ENCODE data around the gene FTSJ1.
"Not testable (repeated sequence)": the region's sequence is repeated elsewhere in the genome, so short reads cannot be mapped to it uniquely, and the experiment has no call there.

The FTSJ1 gene, protein sequence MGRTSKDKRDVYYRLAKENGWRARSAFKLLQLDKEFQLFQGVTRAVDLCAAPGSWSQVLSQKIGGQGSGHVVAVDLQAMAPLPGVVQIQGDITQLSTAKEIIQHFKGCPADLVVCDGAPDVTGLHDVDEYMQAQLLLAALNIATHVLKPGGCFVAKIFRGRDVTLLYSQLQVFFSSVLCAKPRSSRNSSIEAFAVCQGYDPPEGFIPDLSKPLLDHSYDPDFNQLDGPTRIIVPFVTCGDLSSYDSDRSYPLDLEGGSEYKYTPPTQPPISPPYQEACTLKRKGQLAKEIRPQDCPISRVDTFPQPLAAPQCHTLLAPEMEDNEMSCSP

DNA sequence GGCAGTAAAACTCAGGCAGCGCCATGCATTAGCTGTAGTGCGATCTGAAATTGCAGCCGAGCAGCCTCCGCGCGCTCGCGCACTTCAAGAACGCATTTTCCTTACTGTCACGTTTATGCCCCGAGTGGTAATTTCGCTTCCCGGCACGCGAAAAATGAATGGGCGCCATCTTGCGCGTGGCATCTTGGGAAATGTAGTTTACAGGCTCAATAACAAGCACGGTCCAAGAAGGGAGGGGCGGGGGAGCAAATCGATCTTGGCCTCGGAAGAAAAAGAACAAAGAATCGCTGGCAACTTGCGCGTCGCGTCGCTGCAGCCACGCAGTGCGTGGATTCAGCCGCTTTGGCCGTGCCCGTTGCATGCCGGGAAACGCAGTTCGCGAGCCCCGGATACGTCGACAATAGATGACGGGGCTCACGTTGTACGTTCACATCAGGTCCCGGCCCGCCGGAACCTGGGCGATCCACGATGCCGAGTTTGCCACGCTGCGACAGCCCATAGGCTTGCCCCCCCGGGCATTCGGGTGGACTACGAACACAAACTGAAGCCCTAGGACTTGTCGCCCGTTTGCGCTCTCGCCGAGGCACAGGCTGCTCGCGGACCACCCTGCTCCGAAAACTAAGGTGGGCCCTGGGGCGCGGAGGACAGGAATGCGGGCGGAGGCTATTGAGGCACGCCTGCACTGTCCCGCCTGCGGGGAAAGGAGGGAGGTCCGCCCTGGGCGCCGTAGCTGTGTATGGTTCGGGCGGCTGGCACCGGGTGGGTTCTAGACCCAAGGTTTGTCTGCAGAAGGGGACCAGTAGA, at the start of gene FTSJ1:
Gene FTSJ1 (plus strand): TSS at position 426 of the 804 bp plus-strand sequence. CDS start 1,849 bp downstream, outside the sequence.
- peak; percentile 25 to 94 (median 79) for DNase-seq

DNA sequence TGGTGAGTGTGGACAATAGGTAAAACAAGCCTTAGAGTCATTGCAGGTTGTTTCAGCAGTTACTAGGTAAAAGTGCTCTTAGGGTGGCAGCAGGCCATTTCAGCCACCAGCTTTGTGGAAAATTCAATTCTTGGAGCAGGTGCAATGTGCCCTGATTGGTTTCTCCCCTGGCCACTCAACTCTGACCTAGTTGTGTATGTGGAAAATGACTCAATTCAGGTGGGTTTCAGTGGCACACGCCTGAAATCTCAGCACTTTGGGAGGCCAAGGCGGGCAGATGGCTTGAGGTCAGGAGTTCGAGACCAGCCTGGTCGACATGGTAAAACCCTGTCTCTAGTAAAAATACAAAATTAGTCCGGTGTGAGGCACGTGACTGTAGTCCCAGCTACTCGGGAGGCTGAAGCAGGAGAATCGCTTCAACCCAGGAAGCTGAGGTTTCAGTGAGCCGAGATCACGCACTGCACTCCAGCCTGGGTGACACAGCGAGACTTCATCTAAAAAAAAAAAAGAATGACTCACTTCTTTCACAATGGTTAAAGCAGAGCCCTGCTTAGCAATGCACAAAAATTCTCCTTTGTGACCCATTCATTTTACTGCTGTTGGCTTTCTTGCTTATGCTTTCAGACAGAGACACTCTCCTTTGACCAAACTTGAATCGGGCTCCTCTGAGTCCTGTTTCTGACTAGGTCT, 48.8 kb upstream of the FTSJ1 start:
- DNase-seq: not testable (repeated sequence)

DNA sequence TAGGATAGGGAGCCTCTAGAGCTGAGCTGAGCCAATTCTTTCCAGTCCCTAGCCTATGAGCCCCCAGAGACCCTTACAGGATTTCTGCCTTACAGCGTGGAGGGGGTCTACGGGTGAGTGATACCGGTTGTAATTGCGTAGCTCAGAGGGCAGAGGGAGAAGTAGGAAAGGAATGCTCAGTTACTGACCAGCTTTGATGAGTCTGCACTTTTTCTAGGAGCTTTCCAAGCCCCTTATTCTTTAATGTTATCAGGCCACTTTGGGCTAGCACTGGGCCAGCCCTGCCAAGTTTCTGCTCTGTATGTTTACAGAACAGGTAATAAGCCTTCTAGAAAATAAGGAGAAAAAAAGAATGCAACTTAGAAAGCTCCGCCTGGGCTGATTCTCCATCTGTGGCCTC, 46.4 kb upstream of the FTSJ1 start:
- not testable (repeated sequence) for DNase-seq

DNA sequence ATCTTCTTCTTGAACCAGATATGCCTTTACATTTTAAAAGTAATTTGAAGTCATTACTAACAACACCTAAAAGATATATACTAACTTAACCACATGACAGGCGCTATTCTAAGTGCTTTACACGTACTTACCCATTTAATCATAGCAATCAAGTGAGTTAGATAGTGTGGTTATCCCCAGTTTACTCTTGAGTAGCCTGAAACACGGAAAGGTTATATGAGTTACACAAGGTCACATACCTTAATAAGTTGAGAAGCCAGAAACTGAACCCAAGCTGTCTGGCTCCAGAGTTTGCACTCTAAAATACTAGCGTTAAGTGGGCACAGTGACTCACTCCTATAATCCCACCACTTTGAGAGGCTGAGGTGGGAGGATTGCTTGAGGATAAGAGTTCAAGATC, 45.8 kb upstream of the FTSJ1 start:
- not testable (repeated sequence) for DNase-seq

DNA sequence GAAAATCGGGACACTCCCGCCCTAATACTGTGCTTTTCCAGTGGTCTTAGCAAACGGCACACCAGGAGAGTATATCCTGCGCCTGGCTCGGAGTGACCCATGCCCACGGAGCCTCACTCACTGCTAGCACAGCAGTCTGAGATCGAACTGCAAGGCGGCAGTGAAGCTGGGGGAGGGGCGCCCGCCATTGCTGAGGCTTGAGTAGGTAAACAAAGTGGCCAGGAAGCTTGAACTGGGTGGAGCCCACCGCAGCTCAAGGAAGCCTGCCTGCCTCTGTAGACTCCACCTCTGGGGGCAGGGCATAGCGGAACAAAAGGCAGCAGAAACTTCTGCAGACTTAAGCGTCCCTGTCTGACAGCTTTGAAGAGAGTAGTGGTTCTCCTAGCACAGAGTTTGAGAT, 42.3 kb upstream of the FTSJ1 start:
- DNase-seq: not testable (repeated sequence)

DNA sequence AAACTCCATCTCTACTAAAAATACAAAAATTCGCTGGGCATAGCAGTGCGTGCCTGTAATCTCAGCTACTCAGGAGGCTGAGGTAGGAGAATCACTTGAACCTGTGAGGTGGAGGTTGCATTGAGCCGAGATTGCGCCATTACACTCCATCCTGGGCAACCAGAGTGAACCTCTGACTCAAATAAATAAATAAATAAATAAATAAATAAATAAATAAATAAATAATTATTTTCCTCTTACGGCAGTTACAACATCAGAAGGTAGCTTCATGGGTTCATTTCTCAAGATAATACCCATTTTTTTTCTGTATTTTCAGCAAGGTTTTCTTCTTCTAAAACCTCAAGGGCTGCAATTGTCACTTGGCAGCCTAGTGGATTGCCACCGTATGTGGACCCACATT, 28.8 kb upstream of the FTSJ1 start:
- DNase-seq: not testable (repeated sequence)

DNA sequence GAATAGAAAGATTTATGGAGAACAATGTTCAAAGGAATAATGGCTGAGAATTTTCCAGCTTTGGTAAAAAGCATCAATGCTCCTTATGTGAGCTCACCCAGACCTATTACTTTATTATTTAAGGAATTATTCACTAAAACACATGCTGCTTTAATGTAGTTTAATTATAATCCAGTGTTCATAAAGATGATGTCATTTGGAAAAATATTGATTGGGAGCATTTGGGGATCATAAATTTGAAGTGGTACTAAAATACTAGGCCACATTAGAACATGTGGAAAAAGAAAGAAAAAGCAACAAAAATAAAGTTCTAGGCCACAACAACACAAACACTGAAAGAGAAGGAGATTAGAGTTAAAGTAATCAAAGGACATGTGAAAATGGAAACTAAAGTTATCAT, 25.9 kb upstream of the FTSJ1 start:
- DNase-seq: no peak

DNA sequence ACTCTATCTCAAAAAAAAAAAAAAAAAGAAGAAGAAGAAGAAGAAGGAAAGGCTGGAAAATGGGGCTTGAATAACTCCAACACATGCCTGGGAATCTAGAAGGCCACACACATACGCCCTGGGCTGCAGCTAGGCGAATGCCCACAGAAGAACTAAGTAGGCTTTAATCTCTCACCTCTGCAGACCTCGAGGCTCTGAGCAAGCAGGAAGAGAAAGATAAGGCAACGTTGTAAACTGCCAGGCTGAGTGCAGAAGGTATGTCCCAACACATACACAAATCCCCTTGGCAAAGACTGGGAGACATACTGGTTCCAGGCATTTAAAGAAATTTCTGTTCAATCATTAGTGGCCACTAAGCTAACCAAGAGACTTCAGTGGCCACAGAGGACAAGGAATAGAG, 24.3 kb upstream of the FTSJ1 start:
- DNase-seq: no peak

DNA sequence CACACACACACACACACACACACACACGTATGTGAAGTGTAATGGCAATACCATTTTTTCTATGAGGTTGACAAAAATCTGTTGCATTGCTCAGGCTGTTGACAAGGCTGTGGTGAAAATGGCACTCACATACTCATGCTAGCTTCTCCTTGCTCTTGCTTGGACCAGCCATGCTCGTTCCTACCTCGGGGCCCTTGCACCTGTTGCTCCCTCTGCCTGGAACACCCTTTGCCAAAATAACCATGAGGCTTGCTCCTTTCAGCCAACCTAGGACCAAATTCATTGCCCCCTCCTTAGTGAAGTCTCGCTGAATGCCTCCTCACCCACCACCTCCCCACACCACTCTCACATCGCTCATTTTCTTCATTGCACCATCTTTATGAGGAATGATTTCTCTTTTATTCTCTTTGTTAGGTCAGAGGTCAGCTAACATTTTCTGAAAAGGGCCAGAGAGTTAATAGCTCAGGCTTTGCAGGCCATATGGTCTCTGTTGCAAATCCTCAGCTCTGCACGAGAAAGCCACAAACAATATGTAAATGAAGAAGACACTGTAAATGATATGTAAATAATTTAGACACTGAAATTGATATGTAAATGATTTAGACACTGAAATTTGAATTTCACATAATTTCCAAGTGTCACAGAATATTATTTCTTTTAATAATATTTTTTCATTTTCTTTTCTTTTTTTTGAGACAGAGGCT, 19.2 kb upstream of the FTSJ1 start:
- no peak for DNase-seq

DNA sequence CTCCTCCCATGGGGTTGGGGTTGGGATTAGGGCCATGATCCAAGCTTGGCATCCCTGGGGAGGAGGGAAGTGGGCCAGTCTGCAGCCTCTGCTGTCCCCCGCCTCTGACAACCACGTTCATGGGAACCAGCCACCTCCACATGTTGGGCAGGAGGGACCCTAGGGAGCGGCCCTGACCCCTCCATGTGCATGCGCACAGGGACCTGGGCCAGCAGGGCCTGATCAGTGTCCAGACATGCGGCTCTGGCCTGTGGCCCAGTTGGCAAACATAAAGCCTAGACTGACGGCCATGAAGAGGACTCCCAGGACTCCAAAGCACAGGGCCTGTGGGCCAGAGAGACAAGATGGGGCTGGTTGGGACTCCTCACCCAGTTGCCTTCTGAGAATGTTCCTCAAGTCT, 17.3 kb upstream of the FTSJ1 start:
- DNase-seq: no peak

DNA sequence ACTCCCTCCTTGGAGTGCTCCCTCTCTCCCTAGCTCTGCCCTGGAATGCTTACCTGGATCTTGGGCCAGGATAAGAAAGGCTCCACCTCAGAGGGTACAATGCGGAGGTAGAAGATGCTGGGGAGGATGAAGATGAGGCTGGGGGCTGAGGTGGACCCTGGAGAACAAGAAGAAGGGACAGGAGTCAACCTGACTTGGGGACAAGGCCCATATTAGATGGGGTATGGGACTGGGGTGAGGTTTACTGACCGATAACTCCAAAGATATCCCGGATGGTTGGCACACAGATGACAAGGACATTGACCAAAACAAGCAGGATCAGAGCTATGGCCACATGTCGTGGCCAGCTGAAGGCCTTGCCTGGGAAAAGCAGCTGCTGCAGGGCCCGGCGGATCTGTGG, 16.5 kb upstream of the FTSJ1 start:
- no peak for DNase-seq

DNA sequence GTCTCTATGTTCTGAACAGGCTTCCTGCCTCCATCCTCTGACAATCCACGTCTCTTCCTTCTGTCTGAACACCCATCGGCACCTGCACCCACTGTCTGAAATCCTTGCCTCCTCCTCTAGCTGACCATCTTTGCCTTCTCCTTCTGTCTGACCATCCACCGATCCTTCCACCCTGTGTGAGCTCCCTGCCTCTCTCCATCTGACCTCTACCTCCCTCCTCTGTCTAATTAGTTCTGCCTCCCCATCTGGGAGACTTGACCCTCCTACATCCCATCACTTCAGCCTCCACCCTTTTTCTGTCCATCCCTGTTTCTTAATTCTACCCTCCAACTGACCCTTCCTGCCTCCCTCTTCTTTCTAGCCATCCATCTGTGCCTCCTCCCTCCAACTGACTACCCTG, 16.0 kb upstream of the FTSJ1 start:
- no peak for DNase-seq

DNA sequence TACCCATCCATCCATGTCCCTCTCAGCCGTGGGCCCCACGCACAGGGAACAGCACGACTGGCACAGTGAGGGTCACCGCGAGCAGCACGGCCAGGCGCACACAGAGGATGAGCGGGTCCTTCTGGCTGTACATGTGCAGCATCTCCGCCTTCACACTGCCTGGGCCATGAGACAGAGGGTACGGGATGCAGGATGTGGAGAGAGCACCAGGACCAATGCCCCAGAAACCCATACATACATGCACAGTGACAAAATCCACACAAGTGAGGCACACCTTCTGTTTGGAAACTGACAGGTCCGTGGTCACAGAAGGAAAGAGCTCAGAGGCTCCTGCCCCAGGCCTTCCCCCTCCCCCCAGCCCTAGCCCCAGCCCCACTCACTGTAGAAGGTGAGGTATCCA, 15.4 kb upstream of the FTSJ1 start:
- DNase-seq: no peak

DNA sequence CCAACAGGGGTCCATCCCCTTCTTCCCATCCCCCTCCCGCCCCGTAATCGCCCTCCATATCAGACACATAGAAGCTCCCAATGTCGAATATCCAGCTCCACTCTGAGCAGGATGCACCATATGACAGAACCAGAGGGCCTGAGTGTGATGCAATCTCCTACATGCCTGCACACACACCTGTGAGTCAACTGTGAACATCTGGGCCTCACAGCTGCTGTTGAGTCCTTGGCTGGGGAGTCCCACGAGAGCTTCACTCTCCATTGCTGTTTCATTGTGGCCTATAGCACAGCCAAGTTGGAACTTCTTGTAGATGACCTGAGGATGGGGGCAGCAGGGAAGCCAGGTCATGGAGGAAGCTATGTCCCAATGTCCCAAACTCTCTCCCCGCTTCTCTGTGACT, 14.2 kb upstream of the FTSJ1 start:
- no peak for DNase-seq

DNA sequence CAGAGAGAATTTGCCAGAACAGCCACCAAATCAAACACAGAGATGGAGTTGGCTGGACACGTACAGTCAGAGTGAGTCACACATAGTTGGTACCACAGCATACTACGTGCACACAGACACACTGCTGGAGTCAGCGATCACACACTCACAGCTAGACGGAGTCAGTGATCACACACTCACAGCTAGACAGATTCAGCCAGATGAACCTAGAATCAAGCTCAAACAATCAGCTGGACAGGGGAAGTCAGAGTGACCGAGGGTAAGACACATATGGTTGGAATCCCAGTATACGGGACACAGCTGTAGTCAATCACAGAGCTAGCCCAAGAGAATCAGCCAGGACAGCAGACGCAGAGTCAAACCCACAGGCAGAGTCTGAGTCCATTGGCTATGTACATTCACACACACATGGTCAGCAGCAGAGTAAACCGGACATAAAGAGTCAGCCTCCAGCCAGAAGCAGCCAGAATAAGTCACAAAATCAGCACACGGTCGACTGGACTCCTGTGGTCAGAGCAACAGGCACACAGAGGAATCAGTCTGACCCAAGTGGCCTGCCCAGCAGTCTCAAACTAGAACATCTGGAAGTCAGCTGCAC, 10.6 kb upstream of the FTSJ1 start:
- no peak for DNase-seq

DNA sequence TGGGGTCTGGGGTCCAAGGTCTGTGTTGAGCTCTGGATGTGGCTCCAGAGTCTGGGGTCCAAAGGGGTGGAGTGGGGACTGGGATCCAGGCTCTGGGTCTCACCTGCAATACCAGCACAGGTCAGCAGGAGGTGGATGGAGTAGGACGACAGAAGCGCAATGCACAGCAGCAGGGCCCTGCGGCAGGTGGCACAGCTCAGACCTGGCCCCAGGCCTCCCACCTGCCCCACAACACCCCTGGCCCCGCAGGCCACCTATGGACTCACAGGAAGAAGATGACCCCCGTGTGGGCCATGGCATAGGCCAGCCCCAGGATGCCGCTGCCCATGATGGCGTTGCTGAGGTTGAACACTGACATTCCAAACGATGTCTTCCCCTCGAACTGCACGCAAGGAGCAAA, 9.3 kb upstream of the FTSJ1 start:
- no peak for DNase-seq

DNA sequence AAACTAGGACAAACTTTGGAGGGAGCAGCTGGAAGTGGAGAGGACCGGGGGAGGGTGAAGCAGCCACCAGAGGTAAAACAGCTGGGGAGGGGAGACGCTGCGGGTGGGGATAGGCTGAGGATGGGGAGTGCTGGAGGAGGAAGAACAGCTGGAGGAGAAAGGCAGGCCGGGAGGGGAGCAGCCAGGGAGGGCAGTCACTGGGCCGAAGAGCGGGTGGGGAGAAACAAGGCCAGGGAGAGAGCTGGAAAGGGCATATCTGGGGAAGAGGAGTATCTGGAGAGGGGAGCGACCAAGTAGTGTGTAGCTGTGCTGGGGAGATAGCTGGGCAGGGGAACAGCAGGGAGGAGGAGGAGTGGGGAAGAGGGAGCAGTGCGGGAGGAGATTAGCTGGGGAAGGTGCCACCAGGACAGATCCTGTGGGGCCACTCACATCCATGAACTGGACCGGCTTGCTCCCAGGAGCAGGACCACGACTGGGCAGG, 8.7 kb upstream of the FTSJ1 start:
- DNase-seq: no peak

DNA sequence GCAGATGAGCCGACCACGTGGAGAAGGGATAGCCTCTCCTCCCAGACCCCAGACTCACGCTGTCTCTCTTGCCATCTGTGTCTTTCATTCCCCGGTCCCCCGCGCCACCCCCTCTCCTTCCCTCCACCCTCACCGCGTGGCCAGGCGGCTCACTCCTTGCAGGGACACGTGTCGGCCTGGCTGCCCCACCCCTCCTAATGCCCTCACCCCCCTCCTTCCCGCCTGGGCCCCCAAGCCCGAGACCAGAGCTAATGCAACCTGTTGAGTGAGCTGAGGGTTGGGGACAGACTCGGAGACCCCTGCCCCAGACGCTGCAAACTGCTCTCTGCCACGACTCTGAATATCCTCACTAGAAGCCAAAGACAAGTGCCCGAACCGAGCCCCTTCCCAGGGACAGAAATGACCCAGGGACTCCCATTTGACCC, 7.7 kb upstream of the FTSJ1 start:
- DNase-seq: no peak

DNA sequence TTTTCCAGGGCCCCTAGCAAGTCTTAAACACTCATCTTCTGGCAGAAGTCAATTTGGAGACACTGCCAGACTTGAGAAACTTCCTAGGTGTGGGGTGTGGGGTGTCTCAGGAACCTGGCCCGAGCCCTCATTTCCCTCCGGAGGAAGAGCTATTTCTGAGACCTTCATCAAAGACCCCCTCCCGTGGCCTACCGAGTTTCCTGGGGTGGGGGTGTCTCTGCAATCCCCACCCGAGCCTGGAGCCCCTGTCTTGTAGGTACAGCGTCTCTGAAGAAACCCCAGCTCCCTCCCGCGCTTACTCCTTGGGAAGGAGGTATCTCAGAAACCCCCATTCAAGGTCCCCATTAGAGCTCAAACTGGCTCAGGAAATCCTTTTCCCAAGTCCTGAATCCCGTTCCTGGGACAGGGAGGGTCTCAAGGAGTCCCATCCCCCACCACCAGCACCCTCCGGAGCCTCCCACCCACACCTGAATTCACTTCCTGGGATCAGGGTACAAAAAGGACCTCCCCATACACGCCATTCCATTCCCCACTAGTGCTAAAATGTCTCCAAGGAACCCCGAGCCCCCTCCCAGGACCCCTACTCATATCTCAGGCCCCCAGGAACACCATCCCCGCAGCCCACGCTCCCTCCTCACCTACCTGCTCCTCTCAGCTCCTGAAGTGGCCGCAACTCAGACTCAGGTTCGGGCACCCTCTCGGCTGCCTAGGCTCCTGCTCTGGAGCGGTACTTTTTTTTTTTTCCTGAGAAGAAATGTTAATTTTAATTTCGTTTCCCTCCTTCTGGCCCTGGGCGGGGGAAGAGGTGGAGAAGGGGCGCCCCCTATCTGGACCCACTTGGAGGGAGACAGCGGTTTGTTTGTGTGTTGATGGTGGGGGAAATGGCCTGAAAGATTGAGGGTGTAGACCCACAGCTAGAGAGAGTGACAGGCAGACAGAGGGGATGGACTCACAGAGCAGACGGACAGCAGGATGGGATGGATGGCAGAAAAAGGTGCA, 7.0 kb upstream of the FTSJ1 start:
- peak in 1 of 56 donors; percentile 5 for DNase-seq

All from amygdala (tissue), 56 donors.